BE2C (cell line): ENCODE results near the gene NUP214.
"Not testable (repeated sequence)": the region's sequence is repeated elsewhere in the genome, so short reads cannot be mapped to it uniquely, and the experiment has no call there.

Experiments used
- DNase-seq: peaks from one replicate; pipeline ENCODE4 v3.0.0-alpha.2; 2020
- H3K27me3 ChIP-seq: fragments of 250-450 bp; sonication (Bioruptor Pico); 2 replicates; pipeline ENCODE4 v1.5.1; 2020; ENCODE audit warnings: mild to moderate bottlenecking
- H3K36me3 ChIP-seq: fragments of 250-450 bp; sonication (Bioruptor Pico); 2 replicates; pipeline ENCODE4 v1.5.1; 2020; ENCODE audit warnings: mild to moderate bottlenecking
- H3K4me1 ChIP-seq: fragments of 250-450 bp; sonication (Bioruptor Pico); 2 replicates; pipeline ENCODE4 v1.5.1; 2020
- H3K4me3 ChIP-seq: 2 replicates; pipeline ENCODE4 v1.5.1; 2011; ENCODE audit warnings: low read depth, low read length
- H3K9me3 ChIP-seq: fragments of 250-450 bp; sonication (Bioruptor Pico); 2 replicates; pipeline ENCODE4 v1.5.1; 2020
- CTCF ChIP-seq: IDR thresholded peaks from 2 replicates; pipeline ENCODE4 v1.5.1; 2012; ENCODE audit warnings: mild to moderate bottlenecking, low read depth, low read length

Gene NUP214

DNA sequence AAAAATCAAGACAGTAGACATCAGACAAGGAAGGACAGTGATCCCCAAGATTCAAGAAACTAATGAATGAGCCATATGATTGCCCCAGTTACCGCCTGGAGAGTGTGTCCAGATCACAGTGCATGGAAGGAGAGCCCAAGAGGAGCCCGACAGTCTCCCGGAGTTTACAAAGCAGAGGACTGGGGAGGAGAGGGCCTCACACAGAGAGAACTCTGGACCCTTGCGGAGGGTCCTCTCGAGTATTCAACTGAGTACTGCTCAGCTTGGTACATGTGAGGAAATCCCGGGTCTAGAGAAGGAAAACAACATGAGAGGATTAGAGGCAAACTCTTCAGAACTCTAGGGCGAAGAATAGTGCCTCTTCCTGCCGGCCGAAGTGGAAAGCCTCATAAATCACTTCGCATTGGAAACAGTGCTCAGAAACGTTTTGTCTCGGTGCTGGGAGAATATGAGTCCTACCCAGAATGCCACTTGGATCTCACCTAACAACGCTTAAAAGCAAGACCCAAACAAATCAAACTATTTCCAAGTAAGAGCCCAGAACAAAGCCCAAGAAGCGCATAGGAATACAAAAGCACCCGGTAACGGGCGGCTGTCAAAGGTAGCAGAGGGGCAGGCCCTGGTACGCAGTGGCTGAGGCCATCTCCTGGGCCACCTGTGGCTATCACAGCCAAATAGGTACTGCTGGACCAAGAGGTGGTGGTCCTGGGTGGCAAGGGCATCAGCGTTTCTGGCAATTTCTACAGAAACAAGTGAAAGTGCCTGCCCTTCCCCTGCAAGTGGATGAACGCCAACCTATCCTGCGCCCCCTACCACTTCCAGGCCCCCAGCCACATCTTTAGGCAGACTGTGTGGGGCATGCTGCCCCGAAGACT lies 114.9 kb downstream of the NUP214 start:
- no peak overlapping the region for H3K4me3 ChIP-seq
- no peaks in the 10 kb centered on the region for H3K27me3 ChIP-seq
- peaks cover 8% of the 10 kb centered on the region; the same call in 1 of the 2 replicates for H3K4me1 ChIP-seq
- H3K36me3 ChIP-seq = no peaks in the 10 kb centered on the region
- no peaks in the 10 kb centered on the region for H3K9me3 ChIP-seq
- DNase-seq = no peak
- no peak for TF ChIP-seq CTCF

- H3K36me3 ChIP-seq, DNase-seq, H3K27me3 ChIP-seq, H3K4me3 ChIP-seq, H3K4me1 ChIP-seq, H3K9me3 ChIP-seq: not testable (repeated sequence)
These were observed 118.9 kb downstream of the NUP214 start for GRCh38 chr9:131244331-131244730.

GRCh38 chr9:131246618-131247017 lies 121.2 kb downstream of the NUP214 start:
- H3K9me3 ChIP-seq = no peaks in the 10 kb centered on the region
- DNase-seq = no peak
- no peaks in the 10 kb centered on the region for H3K36me3 ChIP-seq
- no peaks in the 10 kb centered on the region for H3K4me1 ChIP-seq
- no peak for TF ChIP-seq CTCF
- no peaks in the 10 kb centered on the region for H3K27me3 ChIP-seq
- no peak overlapping the region for H3K4me3 ChIP-seq

GRCh38 chr9:131252120-131252519 lies 126.7 kb downstream of the NUP214 start:
- DNase-seq = no peak
- no peaks in the 10 kb centered on the region for H3K36me3 ChIP-seq
- H3K9me3 ChIP-seq = no peaks in the 10 kb centered on the region
- TF ChIP-seq CTCF = no peak
- no peaks in the 10 kb centered on the region for H3K4me1 ChIP-seq
- no peak overlapping the region for H3K4me3 ChIP-seq
- no peaks in the 10 kb centered on the region for H3K27me3 ChIP-seq

- Histone ChIP-seq H3K4me1 (no peaks in the 10 kb centered on the region), H3K9me3 (no peaks in the 10 kb centered on the region), H3K36me3 (no peaks in the 10 kb centered on the region), H3K4me3 (no peak overlapping the region), H3K27me3 (no peaks in the 10 kb centered on the region)
- TF ChIP-seq CTCF = no peak
- DNase-seq = no peak
These were observed 128.6 kb downstream of the NUP214 start for GRCh38 chr9:131253891-131254491.

DNA sequence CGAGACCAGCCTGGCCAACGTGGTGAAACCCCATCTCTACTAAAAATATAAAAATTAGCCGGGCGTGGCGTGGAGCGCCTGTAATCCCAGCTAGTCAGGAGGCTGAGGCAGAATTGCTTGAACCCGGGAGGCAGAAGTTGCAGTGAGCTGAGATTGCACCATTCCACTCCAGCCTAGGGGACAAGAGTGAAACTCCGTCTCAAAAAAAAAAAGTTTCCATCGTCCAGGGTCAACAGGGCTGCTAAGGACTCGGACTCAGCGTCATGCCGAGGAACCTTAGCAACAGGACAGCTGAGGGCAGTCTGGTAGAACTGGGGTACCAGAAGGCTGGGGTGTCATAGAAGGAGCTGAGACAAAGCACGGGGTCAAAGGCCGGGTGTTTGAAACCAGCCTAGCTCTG lies 129.2 kb downstream of the NUP214 start:
- no peak for DNase-seq
- H3K27me3 ChIP-seq = no peaks in the 10 kb centered on the region
- H3K9me3 ChIP-seq = no peaks in the 10 kb centered on the region
- no peaks in the 10 kb centered on the region for H3K4me1 ChIP-seq
- no peak overlapping the region for H3K4me3 ChIP-seq
- H3K36me3 ChIP-seq = no peaks in the 10 kb centered on the region
- no peak for TF ChIP-seq CTCF
